ENCODE measurements around the gene SYTL3.

The SYTL3 gene

GRCh38 chr6:158758451-158758860 lies 108.6 kb downstream of the SYTL3 start:
- CTCF ChIA-PET: interaction anchor here (0.6 to 0.8 kb wide), 2 partner anchors 11 to 216 kb away, joined by 3 read pairs; no protein-coding TSS in a partner anchor
- Mint-ChIP-seq H3K27me3 (no peaks in the 10 kb centered on the region), H3K4me1 (no peaks in the 10 kb centered on the region), H3K27ac (no peak overlapping the region), H3K4me3 (no peak overlapping the region), H3K36me3 (peaks cover 30% of the 10 kb centered on the region), H3K9me3 (no peaks in the 10 kb centered on the region)
- peak; percentile 14 for DNase-seq

- peak; percentile 21 for DNase-seq
- Mint-ChIP-seq H3K27me3 (no peaks in the 10 kb centered on the region), H3K4me1 (no peaks in the 10 kb centered on the region), H3K4me3 (no peak overlapping the region), H3K9me3 (no peaks in the 10 kb centered on the region), H3K36me3 (peaks cover 34% of the 10 kb centered on the region), H3K27ac (no peak overlapping the region)
- CTCF ChIA-PET: interaction anchor here (0.6 to 0.8 kb wide), 2 partner anchors 11 to 215 kb away, joined by 3 read pairs; no protein-coding TSS in a partner anchor
Observed at GRCh38 chr6:158758941-158759479, 109.2 kb downstream of the SYTL3 start.

- Mint-ChIP-seq H3K9me3 (no peaks in the 10 kb centered on the region), H3K27ac (peak overlapping the region; percentile 3), H3K36me3 (peaks cover 42% of the 10 kb centered on the region), H3K4me3 (no peak overlapping the region), H3K27me3 (no peaks in the 10 kb centered on the region), H3K4me1 (no peaks in the 10 kb centered on the region)
- peak; percentile 18 for DNase-seq
- CTCF ChIA-PET: interaction anchor here (0.7 kb wide), 1 partner anchor 29 kb away, joined by 4 read pairs; no protein-coding TSS in a partner anchor
Observed at GRCh38 chr6:158759966-158760617, 110.2 kb downstream of the SYTL3 start.

- peak; percentile 16 for DNase-seq
- H3K27ac Mint-ChIP-seq: no peak overlapping the region
- H3K4me3 Mint-ChIP-seq: no peak overlapping the region
- no peaks in the 10 kb centered on the region for H3K9me3 Mint-ChIP-seq
- H3K27me3 Mint-ChIP-seq: no peaks in the 10 kb centered on the region
- H3K4me1 Mint-ChIP-seq: no peaks in the 10 kb centered on the region
- peaks cover 44% of the 10 kb centered on the region for H3K36me3 Mint-ChIP-seq
- CTCF ChIA-PET: interaction anchor here (0.7 kb wide), 1 partner anchor 29 kb away, joined by 4 read pairs; no protein-coding TSS in a partner anchor
Observed at GRCh38 chr6:158760618-158761250, 110.9 kb downstream of the SYTL3 start.

GRCh38 chr6:158761746-158762145 lies 111.9 kb downstream of the SYTL3 start:
- DNase-seq: no peak
- no peaks in the 10 kb centered on the region for H3K4me1 Mint-ChIP-seq
- no peak overlapping the region for H3K4me3 Mint-ChIP-seq
- H3K36me3 Mint-ChIP-seq: peaks cover 47% of the 10 kb centered on the region
- no peaks in the 10 kb centered on the region for H3K27me3 Mint-ChIP-seq
- peak overlapping the region; percentile 39 for H3K27ac Mint-ChIP-seq
- CTCF ChIA-PET: interaction anchor here (1.6 kb wide), 1 partner anchor 211 kb away, joined by 3 read pairs; no protein-coding TSS in a partner anchor
- H3K9me3 Mint-ChIP-seq: no peaks in the 10 kb centered on the region

GRCh38 chr6:158762787-158763433 lies 113.1 kb downstream of the SYTL3 start:
- CTCF ChIA-PET: interaction anchor here (1.6 kb wide), 1 partner anchor 209 kb away, joined by 3 read pairs; no protein-coding TSS in a partner anchor
- no peaks in the 10 kb centered on the region for H3K9me3 Mint-ChIP-seq

GRCh38 chr6:158763434-158764182 lies 113.8 kb downstream of the SYTL3 start:
- no peaks in the 10 kb centered on the region for H3K4me1 Mint-ChIP-seq
- CTCF ChIA-PET: interaction anchor here (0.9 to 1.6 kb wide), 2 partner anchors 60 to 209 kb away, joined by 3 read pairs; no protein-coding TSS in a partner anchor
- no peak for DNase-seq
- no peaks in the 10 kb centered on the region for H3K9me3 Mint-ChIP-seq
- H3K27me3 Mint-ChIP-seq: no peaks in the 10 kb centered on the region
- H3K27ac Mint-ChIP-seq: peak overlapping the region; percentile 15
- H3K4me3 Mint-ChIP-seq: no peak overlapping the region
- H3K36me3 Mint-ChIP-seq: peaks cover 55% of the 10 kb centered on the region

More at GRCh38 chr6:158762787-158763433, 113.1 kb downstream of the SYTL3 start:
- no peaks in the 10 kb centered on the region for H3K27me3 Mint-ChIP-seq
- H3K4me1 Mint-ChIP-seq: no peaks in the 10 kb centered on the region
- DNase-seq: no peak
- no peak overlapping the region for H3K4me3 Mint-ChIP-seq
- H3K27ac Mint-ChIP-seq: peak overlapping the region; percentile 10
- peaks cover 51% of the 10 kb centered on the region for H3K36me3 Mint-ChIP-seq

- Mint-ChIP-seq H3K27ac (no peak overlapping the region), H3K9me3 (no peaks in the 10 kb centered on the region), H3K4me1 (no peaks in the 10 kb centered on the region), H3K36me3 (peaks cover 57% of the 10 kb centered on the region), H3K27me3 (no peaks in the 10 kb centered on the region), H3K4me3 (no peak overlapping the region)
- CTCF ChIA-PET: interaction anchor here (0.9 kb wide), 1 partner anchor 60 kb away, joined by 3 read pairs; no protein-coding TSS in a partner anchor
- DNase-seq: no peak
Observed at GRCh38 chr6:158764183-158764849, 114.5 kb downstream of the SYTL3 start.

GRCh38 chr6:158764926-158765325 lies 115.1 kb downstream of the SYTL3 start:
- no peak overlapping the region for H3K27ac Mint-ChIP-seq
- CTCF ChIA-PET: interaction anchor here (0.9 kb wide), 1 partner anchor 61 kb away, joined by 3 read pairs; no protein-coding TSS in a partner anchor
- H3K9me3 Mint-ChIP-seq: no peaks in the 10 kb centered on the region
- peaks cover 63% of the 10 kb centered on the region for H3K36me3 Mint-ChIP-seq
- DNase-seq: no peak
- no peak overlapping the region for H3K4me3 Mint-ChIP-seq
- no peaks in the 10 kb centered on the region for H3K4me1 Mint-ChIP-seq
- H3K27me3 Mint-ChIP-seq: no peaks in the 10 kb centered on the region

GRCh38 chr6:158765499-158766068 lies 115.7 kb downstream of the SYTL3 start:
- Mint-ChIP-seq H3K9me3 (no peaks in the 10 kb centered on the region), H3K36me3 (peaks cover 69% of the 10 kb centered on the region), H3K27ac (no peak overlapping the region), H3K4me1 (peaks cover 1% of the 10 kb centered on the region), H3K27me3 (no peaks in the 10 kb centered on the region), H3K4me3 (no peak overlapping the region)
- no peak for DNase-seq
- CTCF ChIA-PET: interaction anchor here (1.4 kb wide), 1 partner anchor 61 kb away, joined by 3 read pairs; no protein-coding TSS in a partner anchor

- Mint-ChIP-seq H3K27ac (peak overlapping the region; percentile 45), H3K36me3 (peaks cover 75% of the 10 kb centered on the region), H3K4me3 (no peak overlapping the region), H3K9me3 (no peaks in the 10 kb centered on the region), H3K27me3 (no peaks in the 10 kb centered on the region), H3K4me1 (peaks cover 14% of the 10 kb centered on the region)
- CTCF ChIA-PET: interaction anchor here (1.4 to 1.5 kb wide), 2 partner anchors 63 to 204 kb away, joined by 3 read pairs; no protein-coding TSS in a partner anchor
- DNase-seq: no peak
Observed at GRCh38 chr6:158766621-158767455, 117.0 kb downstream of the SYTL3 start.

GRCh38 chr6:158767709-158768108 lies 117.9 kb downstream of the SYTL3 start:
- peaks cover 75% of the 10 kb centered on the region for H3K36me3 Mint-ChIP-seq
- no peak overlapping the region for H3K4me3 Mint-ChIP-seq
- peak; percentile 5 for DNase-seq
- no peaks in the 10 kb centered on the region for H3K9me3 Mint-ChIP-seq
- H3K27me3 Mint-ChIP-seq: no peaks in the 10 kb centered on the region
- CTCF ChIA-PET: interaction anchor here (1.3 to 1.5 kb wide), 2 partner anchors 61 to 203 kb away, joined by 3 to 4 read pairs; no protein-coding TSS in a partner anchor
- peaks cover 22% of the 10 kb centered on the region for H3K4me1 Mint-ChIP-seq
- H3K27ac Mint-ChIP-seq: no peak overlapping the region
